ENCODE data around the gene PSMD1.

PSMD1 gene

GRCh38 chr2:231129216-231129615 lies 72.5 kb downstream of the PSMD1 start:
- Histone ChIP-seq H3K4me1 (ENCODE audit: low read length) (peaks cover 11% of the 10 kb centered on the region), H3K36me3 (replicated peaks; ENCODE audit: low read depth, low read length) (no peaks in the 10 kb centered on the region), H4K20me1 (ENCODE audit: insufficient read depth, low read length) (no peaks in the 10 kb centered on the region), H3K4me2 (ENCODE audit: low read length) (no peak overlapping the region), H3K27me3 (ENCODE audit: low read depth, low read length) (no peaks in the 10 kb centered on the region), H2AFZ (ENCODE audit: low read depth, low read length) (no peak overlapping the region), H3K79me2 (ENCODE audit: low read length) (0 out of 2 replicates have a peak, but pooled peaks cover 3% of the 10 kb centered on the region), H3K9me3 (ENCODE audit: insufficient read depth, low read length) (no peaks in the 10 kb centered on the region), H3K9ac (ENCODE audit: low read length) (no peak overlapping the region), H3K27ac (ENCODE audit: low read length) (no peak overlapping the region), H3K4me3 (ENCODE audit: low read length) (no peak overlapping the region)
- TF ChIP-seq CTCF (IDR thresholded peaks at IDR 0.05; ENCODE audit: low read depth, low read length) (no peak), EZH2phosphoT487 (IDR thresholded peaks at IDR 0.05; ENCODE audit: low read depth) (no peak)

- Histone ChIP-seq H3K4me1 (ENCODE audit: low read length) (peaks cover 6% of the 10 kb centered on the region), H2AFZ (ENCODE audit: low read depth, low read length) (no peak overlapping the region), H3K4me3 (ENCODE audit: low read length) (no peak overlapping the region), H4K20me1 (ENCODE audit: insufficient read depth, low read length) (no peaks in the 10 kb centered on the region), H3K9me3 (ENCODE audit: insufficient read depth, low read length) (no peaks in the 10 kb centered on the region), H3K9ac (ENCODE audit: low read length) (no peak overlapping the region), H3K4me2 (ENCODE audit: low read length) (no peak overlapping the region), H3K36me3 (replicated peaks; ENCODE audit: low read depth, low read length) (no peaks in the 10 kb centered on the region), H3K27me3 (ENCODE audit: low read depth, low read length) (no peaks in the 10 kb centered on the region), H3K79me2 (ENCODE audit: low read length) (0 out of 2 replicates have a peak, but pooled peaks cover 3% of the 10 kb centered on the region), H3K27ac (ENCODE audit: low read length) (no peak overlapping the region)
- TF ChIP-seq EZH2phosphoT487 (IDR thresholded peaks at IDR 0.05; ENCODE audit: low read depth) = no peak
- no peak for TF ChIP-seq CTCF (IDR thresholded peaks at IDR 0.05; ENCODE audit: low read depth, low read length)
Measured at GRCh38 chr2:231130336-231131056, 73.8 kb downstream of the PSMD1 start.

- H3K4me1 ChIP-seq (ENCODE audit: low read length) = peaks cover 9% of the 10 kb centered on the region
- no peaks in the 10 kb centered on the region for H3K36me3 ChIP-seq (replicated peaks; ENCODE audit: low read depth, low read length)
- H3K79me2 ChIP-seq (ENCODE audit: low read length) = 0 out of 2 replicates have a peak, but pooled peaks cover 3% of the 10 kb centered on the region
- no peak overlapping the region for H3K4me2 ChIP-seq (ENCODE audit: low read length)
- H2AFZ ChIP-seq (ENCODE audit: low read depth, low read length) = no peak overlapping the region
- no peaks in the 10 kb centered on the region for H4K20me1 ChIP-seq (ENCODE audit: insufficient read depth, low read length)
- TF ChIP-seq CTCF (IDR thresholded peaks at IDR 0.05; ENCODE audit: low read depth, low read length) (no peak), EZH2phosphoT487 (IDR thresholded peaks at IDR 0.05; ENCODE audit: low read depth) (no peak)
- H3K9me3 ChIP-seq (ENCODE audit: insufficient read depth, low read length) = no peaks in the 10 kb centered on the region
- H3K9ac ChIP-seq (ENCODE audit: low read length) = no peak overlapping the region
- no peak overlapping the region for H3K4me3 ChIP-seq (ENCODE audit: low read length)
- no peak overlapping the region for H3K27ac ChIP-seq (ENCODE audit: low read length)
- H3K27me3 ChIP-seq (ENCODE audit: low read depth, low read length) = no peaks in the 10 kb centered on the region
Measured at GRCh38 chr2:231132129-231132528, 75.5 kb downstream of the PSMD1 start.

- Histone ChIP-seq H3K9ac (ENCODE audit: low read length) (no peak overlapping the region), H3K36me3 (replicated peaks; ENCODE audit: low read depth, low read length) (no peaks in the 10 kb centered on the region), H3K27ac (ENCODE audit: low read length) (no peak overlapping the region), H3K4me2 (ENCODE audit: low read length) (no peak overlapping the region), H3K9me3 (ENCODE audit: insufficient read depth, low read length) (no peaks in the 10 kb centered on the region), H2AFZ (ENCODE audit: low read depth, low read length) (no peak overlapping the region), H4K20me1 (ENCODE audit: insufficient read depth, low read length) (no peaks in the 10 kb centered on the region), H3K4me1 (ENCODE audit: low read length) (peaks cover 9% of the 10 kb centered on the region), H3K4me3 (ENCODE audit: low read length) (no peak overlapping the region), H3K27me3 (ENCODE audit: low read depth, low read length) (no peaks in the 10 kb centered on the region), H3K79me2 (ENCODE audit: low read length) (0 out of 2 replicates have a peak, but pooled peaks cover 3% of the 10 kb centered on the region)
- TF ChIP-seq CTCF (IDR thresholded peaks at IDR 0.05; ENCODE audit: low read depth, low read length) = no peak
- no peak for TF ChIP-seq EZH2phosphoT487 (IDR thresholded peaks at IDR 0.05; ENCODE audit: low read depth)
Measured at GRCh38 chr2:231133365-231134099, 76.9 kb downstream of the PSMD1 start.

Data from OCI-LY3 (cell line).